ENCODE results near the gene POU2AF3. TPM values are rescaled to one million over a fixed set of nuclear protein-coding genes. Genes with fewer than 3 reads are reported as not detected.
"Not testable (repeated sequence)": the region's sequence is repeated elsewhere in the genome, so short reads cannot be mapped to it uniquely, and the experiment has no call there.

Gene POU2AF3
- total RNA-seq (2014; rRNA removed; shearing (Covaris generic)): 0.26 and 0.40 TPM in 2 replicates
- polyA plus RNA-seq (2014; cell fraction: nucleus; rRNA removed): 0.76 TPM in 1 of 2 replicates, not detected in the other

- no peak for DNase-seq (ENCODE audit: extremely low read depth, low read depth)
Measured at GRCh38 chr11:111298413-111299100, at the start of gene POU2AF3. Gene POU2AF3, plus strand, starts transcription at chr11:111298546. Its CDS starts 36 bp downstream, at chr11:111298582.

GRCh38 chr11:111250936-111251335, 47.4 kb upstream of the POU2AF3 start:
- no peak for DNase-seq (ENCODE audit: extremely low read depth, low read depth)

GRCh38 chr11:111253131-111253530, 45.2 kb upstream of the POU2AF3 start:
- DNase-seq (ENCODE audit: extremely low read depth, low read depth): no peak

DNA sequence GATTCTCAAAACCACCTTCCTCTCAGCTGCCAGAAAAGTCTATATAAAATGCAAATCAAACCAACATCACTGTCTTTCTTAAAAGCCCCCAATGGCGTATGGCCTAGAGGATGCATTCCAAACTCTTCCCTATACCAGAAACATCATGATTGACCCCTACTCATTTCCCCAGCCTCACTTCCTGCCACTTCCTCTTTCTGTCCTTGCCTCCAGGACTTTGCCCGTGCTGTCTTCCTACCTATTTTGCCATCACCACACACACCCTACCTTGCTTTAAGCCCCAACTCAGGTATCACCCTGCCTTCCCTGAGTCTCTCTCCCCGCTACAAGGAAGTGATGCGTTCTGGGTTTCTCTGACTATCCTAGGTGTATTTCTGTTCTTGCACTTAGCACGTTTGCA, 44.7 kb upstream of the POU2AF3 start:
- DNase-seq (ENCODE audit: extremely low read depth, low read depth): no peak

GRCh38 chr11:111258046-111258445, 40.3 kb upstream of the POU2AF3 start:
- DNase-seq (ENCODE audit: extremely low read depth, low read depth): no peak

DNA sequence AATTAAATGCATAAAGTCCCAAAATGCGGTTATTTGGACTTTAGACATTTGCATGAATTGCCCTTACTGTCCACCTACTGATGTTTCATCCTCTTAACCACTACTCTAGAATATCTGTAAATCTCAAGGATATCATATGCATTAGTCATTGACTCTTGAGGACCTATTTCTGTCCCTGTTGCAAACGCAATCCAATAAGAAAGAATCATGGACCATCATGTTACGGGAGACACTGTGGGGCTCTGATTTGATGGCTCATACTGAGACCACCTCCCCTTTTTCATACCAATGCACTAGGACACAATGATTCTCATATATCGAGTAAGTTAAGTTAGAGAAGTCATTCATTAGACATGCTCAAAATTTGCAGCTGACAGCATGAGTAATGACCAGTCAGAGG, 38.5 kb upstream of the POU2AF3 start:
- no peak for DNase-seq (ENCODE audit: extremely low read depth, low read depth)

DNA sequence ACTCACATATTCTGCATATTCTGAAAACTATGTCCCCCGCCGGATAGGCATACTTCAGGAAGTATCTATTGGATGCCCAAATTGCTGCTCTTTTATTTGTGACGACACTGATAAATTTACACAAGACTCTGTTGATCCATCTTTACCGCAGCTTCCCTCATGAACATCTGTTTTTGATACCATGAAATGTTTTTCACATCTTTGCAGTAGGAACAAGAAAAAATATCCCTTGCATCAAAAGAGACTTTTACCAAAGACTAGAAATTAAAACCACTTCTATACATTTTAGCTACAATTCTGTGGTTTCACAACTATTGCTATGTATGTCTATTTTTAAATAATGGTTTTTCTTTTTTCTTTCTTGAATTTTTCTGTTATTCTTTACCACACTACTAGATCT, 37.5 kb upstream of the POU2AF3 start:
- no peak for DNase-seq (ENCODE audit: extremely low read depth, low read depth)

DNA sequence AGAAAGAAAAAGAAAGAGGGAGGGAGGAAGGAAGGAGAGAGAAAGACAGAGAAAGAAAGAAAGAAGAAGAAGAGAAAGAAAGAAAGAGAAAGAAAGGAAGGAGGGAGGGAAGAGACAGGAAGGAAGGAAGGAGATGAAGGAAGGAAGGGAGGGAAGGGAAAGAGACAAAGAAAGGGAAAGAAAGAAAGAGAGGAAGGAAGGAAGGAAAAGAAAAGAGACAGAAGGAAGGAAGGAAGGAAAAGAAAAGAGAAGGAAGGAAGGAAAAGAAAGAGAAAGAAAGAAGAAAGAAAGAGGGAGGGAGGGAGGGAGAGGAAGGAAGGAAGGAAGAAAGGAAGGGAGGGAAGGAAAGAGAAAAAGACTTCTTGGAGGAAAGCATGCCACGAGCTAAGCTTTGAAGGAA, 33.7 kb upstream of the POU2AF3 start:
- DNase-seq (ENCODE audit: extremely low read depth, low read depth): no peak

GRCh38 chr11:111265421-111265820, 32.9 kb upstream of the POU2AF3 start:
- no peak for DNase-seq (ENCODE audit: extremely low read depth, low read depth)

- DNase-seq (ENCODE audit: extremely low read depth, low read depth): not testable (repeated sequence)
Measured at GRCh38 chr11:111268303-111268702, 30.0 kb upstream of the POU2AF3 start.

- DNase-seq (ENCODE audit: extremely low read depth, low read depth): no peak
Measured at GRCh38 chr11:111269146-111269868, 29.0 kb upstream of the POU2AF3 start.

DNA sequence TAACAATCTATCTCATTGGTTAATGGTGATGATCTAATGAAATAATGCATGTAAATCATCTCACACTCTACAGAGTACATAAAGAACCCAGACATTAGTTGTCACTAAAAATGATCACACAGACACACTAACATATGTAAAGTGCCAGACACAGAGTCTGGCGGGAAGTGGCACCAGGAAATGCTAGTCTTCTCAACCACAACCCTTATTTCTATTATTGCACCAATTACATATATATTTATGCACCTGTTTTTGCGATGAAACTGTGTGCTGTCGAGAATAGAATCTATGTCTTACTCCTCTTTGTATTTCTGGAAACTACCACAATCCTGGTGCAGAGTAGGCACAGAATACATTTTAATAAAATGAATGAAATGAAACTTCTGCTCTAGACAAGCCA, 25.9 kb upstream of the POU2AF3 start:
- DNase-seq (ENCODE audit: extremely low read depth, low read depth): no peak

DNA sequence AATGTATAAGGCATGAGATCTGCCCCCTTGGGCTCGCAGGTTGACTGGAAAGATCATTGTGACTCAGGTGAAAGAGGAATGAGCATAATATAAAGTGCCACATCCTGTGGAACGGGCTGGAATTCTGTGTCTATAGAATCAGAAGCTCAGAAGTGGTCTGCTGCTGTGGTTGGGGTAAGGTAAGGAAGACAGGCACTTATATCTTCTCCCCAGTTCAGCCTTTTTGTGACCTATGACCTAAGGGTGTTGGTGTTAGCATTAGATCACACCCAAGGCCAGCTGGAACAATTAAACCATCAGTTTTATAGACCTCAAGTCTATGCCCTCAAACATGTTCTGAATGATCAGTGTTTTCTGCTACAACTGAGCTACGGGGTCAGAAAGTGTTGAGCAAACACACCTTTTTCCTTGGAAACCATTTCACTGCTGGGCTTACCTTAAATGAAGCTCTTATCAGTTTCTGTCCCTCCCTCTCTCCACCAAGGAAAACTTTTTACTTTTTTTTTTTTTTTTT, 15.7 kb upstream of the POU2AF3 start:
- no peak for DNase-seq (ENCODE audit: extremely low read depth, low read depth)

- no peak for DNase-seq (ENCODE audit: extremely low read depth, low read depth)
Measured at GRCh38 chr11:111283945-111284481, 14.3 kb upstream of the POU2AF3 start.

DNA sequence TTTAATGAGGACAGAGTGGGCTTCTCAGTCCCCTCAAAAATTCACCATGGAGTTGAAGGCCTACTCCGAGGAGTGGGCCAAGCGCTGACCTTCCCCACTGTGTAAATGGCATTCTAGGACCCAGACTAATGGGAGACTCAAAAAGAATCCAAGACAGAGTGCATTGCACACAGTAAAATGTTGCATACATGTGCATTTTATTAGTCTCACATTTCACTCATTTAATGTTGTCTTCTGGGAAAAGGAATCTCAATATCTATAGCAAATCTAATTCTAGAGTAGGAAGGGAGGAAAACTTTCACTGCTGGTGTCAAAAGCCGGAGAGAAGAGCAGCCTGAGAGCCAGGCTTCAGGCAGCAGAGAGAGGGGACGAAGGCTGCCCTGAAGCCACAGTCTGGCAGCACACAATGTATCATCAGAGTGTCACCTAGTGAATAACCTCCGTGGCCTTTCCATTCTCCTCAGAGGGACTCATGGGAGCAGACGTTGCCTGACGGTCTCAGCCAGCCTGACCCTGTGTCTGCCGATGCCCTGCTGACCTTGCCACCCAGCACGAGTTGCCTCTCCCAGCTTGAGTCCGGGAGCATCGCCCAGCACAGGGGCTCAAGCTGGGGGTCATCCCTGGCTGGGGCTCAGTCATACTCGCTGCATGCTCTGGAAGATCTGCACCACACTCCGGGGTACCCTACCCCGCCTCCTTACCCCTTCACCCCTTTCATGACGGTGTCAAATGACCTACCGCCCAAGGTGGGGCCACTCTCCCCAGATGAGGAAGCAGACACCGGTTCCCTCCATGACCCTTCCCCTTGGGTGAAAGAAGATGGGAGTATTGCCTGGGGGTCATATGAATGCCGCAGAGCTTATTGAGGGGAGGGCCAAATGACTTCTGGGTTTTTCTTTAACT, 12.9 kb upstream of the POU2AF3 start:
- DNase-seq (ENCODE audit: extremely low read depth, low read depth): no peak

GRCh38 chr11:111291764-111292163, 6.6 kb upstream of the POU2AF3 start:
- no peak for DNase-seq (ENCODE audit: extremely low read depth, low read depth)

DNA sequence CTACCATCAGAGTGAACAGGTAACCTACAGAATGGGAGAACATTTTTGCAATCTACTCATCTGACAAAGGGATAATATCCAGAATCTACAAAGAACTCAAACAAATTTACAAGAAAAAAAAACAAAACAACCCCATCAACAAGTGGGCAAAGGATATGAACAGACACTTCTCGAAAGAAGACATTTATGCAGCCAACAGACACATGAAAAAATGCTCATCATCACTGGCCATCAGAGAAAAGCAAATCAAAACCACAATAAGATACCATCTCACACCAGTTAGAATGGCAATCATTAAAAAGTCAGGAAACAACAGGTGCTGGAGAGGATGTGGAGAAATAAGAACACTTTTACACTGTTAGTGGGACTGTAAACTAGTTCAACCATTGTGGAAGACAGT, 5.9 kb upstream of the POU2AF3 start:
- DNase-seq (ENCODE audit: extremely low read depth, low read depth): not testable (repeated sequence)

DNA sequence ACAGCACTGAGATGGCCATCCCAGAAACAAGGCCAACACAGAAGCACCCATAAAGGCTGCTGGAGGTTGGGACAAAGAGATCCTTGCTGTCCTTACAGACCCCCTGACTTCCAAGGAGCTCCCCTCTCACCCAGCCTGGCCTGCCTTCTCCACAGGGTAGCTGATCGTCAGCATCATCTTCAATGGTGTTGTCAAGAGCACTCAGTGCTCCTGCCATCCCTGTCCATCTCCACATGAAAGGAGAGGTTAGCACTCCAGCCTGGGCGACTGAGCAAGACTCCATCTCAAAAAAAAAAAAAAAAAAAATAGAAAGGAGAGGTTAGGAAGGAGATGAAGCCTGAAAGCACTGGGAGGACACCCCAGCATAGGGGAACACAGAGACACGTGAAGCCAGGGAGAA, 2.1 kb upstream of the POU2AF3 start:
- no peak for DNase-seq (ENCODE audit: extremely low read depth, low read depth)

GRCh38 chr11:111297696-111298095, 650 bp upstream of the POU2AF3 start:
- DNase-seq (ENCODE audit: extremely low read depth, low read depth): no peak

All from NCI-H460 (cell line).